CD14-positive monocyte (primary cell): Measurements from ENCODE around the gene BCKDHB. TPM values are rescaled to one million over a fixed set of nuclear protein-coding genes. Genes with fewer than 3 reads are reported as not detected.

Source experiments
- DNase-seq, 3 donors: peaks; one replicate each; pipeline ENCODE4 v3.0.0-alpha.2; 2011 to 2022
- H2AFZ ChIP-seq: 2 replicates; pipeline ENCODE4 v1.6.0; 2012; ENCODE audit warnings: mild to moderate bottlenecking, low read depth, low read length, inconsistent platforms; ENCODE audit not compliant: insufficient read depth, poor library complexity, severe bottlenecking
- H3K27ac ChIP-seq, 2 donors: 1 replicate in 1 of 2; 2 replicates in 1 of 2; pipeline ENCODE4 v1.5.1; 2012 to 2013; ENCODE audit warnings: low read length in 2 of 2, control low read depth in 1 of 2, inconsistent platforms in 1 of 2, low read depth in 1 of 2, mild to moderate bottlenecking in 1 of 2
- H3K27me3 ChIP-seq, 2 donors: one replicate each; pipeline versions ENCODE4 v1.6.0 to v1.6.1; 2011 to 2013; ENCODE audit warnings: low read length in 2 of 2; ENCODE audit not compliant: control insufficient read depth in 2 of 2, insufficient read depth in 2 of 2
- H3K36me3 ChIP-seq, 2 donors: replicated peaks in 1 of 2; 1 replicate in 1 of 2; 2 replicates in 1 of 2; pipeline versions ENCODE4 v1.5.1 to v1.6.1; 2012 to 2013; ENCODE audit warnings: low read length in 2 of 2, control low read depth in 1 of 2, inconsistent platforms in 1 of 2, mild to moderate bottlenecking in 1 of 2; ENCODE audit not compliant: insufficient read depth in 2 of 2, control insufficient read depth in 1 of 2
- H3K4me1 ChIP-seq, 2 donors: 1 replicate in 1 of 2; 2 replicates in 1 of 2; pipeline versions ENCODE4 v1.5.1 to v1.6.1; 2012 to 2013; ENCODE audit warnings: low read length in 2 of 2, control low read depth in 1 of 2, inconsistent platforms in 1 of 2, mild to moderate bottlenecking in 1 of 2, moderate library complexity in 1 of 2; ENCODE audit not compliant: insufficient read depth in 2 of 2, control insufficient read depth in 1 of 2
- H3K4me2 ChIP-seq: replicated peaks from 2 replicates; pipeline ENCODE3; 2012; ENCODE audit warnings: low read length, moderate library complexity, mild to moderate bottlenecking; ENCODE audit not compliant: poor library complexity, severe bottlenecking; ENCODE audit errors: extremely low read depth
- H3K4me3 ChIP-seq, 3 experiments: fragments of 200-600 bp in 1 of 3; sonication (generic) in 1 of 3; replicated peaks in 1 of 3; 1 replicate in 2 of 3; 2 replicates in 1 of 3; pipeline ENCODE4 v1.5.1; 2011 to 2013; ENCODE audit warnings: low read length in 3 of 3, mild to moderate bottlenecking in 3 of 3, control low read depth in 2 of 3, low read depth in 2 of 3, inconsistent platforms in 1 of 3, moderate library complexity in 1 of 3
- H3K79me2 ChIP-seq: 2 replicates; pipeline ENCODE4 v1.6.0; 2012; ENCODE audit warnings: mild to moderate bottlenecking, control low read depth, inconsistent platforms, low read length, moderate library complexity; ENCODE audit not compliant: insufficient read depth
- H3K9ac ChIP-seq: 2 replicates; pipeline ENCODE4 v1.6.0; 2017; ENCODE audit warnings: low read length, mild to moderate bottlenecking; ENCODE audit not compliant: insufficient read depth, poor library complexity, severe bottlenecking
- H3K9me3 ChIP-seq, 2 donors: replicated peaks in 1 of 2; 1 replicate in 1 of 2; 2 replicates in 1 of 2; pipeline versions ENCODE4 v1.5.1 to v1.6.1; 2012 to 2013; ENCODE audit warnings: low read length in 2 of 2, control low read depth in 1 of 2; ENCODE audit not compliant: control insufficient read depth in 1 of 2, insufficient read depth in 1 of 2
- H4K20me1 ChIP-seq: 2 replicates; pipeline ENCODE4 v1.6.0; 2012; ENCODE audit warnings: mild to moderate bottlenecking, low read length, control low read depth, moderate library complexity; ENCODE audit not compliant: insufficient read depth
- H3K27ac Mint-ChIP-seq, 7 donors: one replicate each; pipeline ENCODE4 v1.8.0; 2020; ENCODE audit warnings: mild to moderate bottlenecking in 7 of 7, mixed read lengths in 7 of 7, moderate library complexity in 6 of 7, inconsistent platforms in 2 of 7
- H3K27me3 Mint-ChIP-seq, 3 donors: one replicate each; pipeline ENCODE4 v1.8.0; 2021 to 2022; ENCODE audit warnings: low read depth in 3 of 3, mild to moderate bottlenecking in 3 of 3, mixed read lengths in 3 of 3, moderate library complexity in 3 of 3, inconsistent platforms in 1 of 3
- H3K36me3 Mint-ChIP-seq, 2 donors: one replicate each; pipeline ENCODE4 v1.8.0; 2020; ENCODE audit warnings: mixed read lengths in 2 of 2, inconsistent platforms in 1 of 2, mild to moderate bottlenecking in 1 of 2
- H3K4me1 Mint-ChIP-seq: one replicate; pipeline ENCODE4 v1.8.0; 2020; ENCODE audit warnings: mild to moderate bottlenecking, mixed read lengths
- H3K4me3 Mint-ChIP-seq, 2 donors: one replicate each; pipeline ENCODE4 v1.8.0; 2020; ENCODE audit warnings: mild to moderate bottlenecking in 2 of 2, mixed read lengths in 2 of 2, moderate library complexity in 1 of 2
- H3K9me3 Mint-ChIP-seq, 7 donors: one replicate each; pipeline ENCODE4 v1.8.0; 2020 to 2022; ENCODE audit warnings: mixed read lengths in 7 of 7, mild to moderate bottlenecking in 6 of 7, moderate library complexity in 6 of 7, inconsistent platforms in 2 of 7
- CTCF ChIP-seq: fragments of 200-600 bp; IDR thresholded peaks from one replicate; pipeline ENCODE4 v1.8.0; 2022; ENCODE audit warnings: antibody characterized with exemption, mild to moderate bottlenecking
- WGBS: methylation state at CpG from one replicate; pipeline ENCODE4 v1.1.5; 2013; ENCODE audit warnings: missing lambda C conversion rate; ENCODE audit not compliant: insufficient coverage; 5-methylcytosine and 5-hydroxymethylcytosine counted together
- intact Hi-C, 2 donors: fragments of 100-400 bp; cut with micrococcal nuclease; formaldehyde crosslinking; loops; one replicate each; pipeline versions ENCODE4 v1.15.0 to v1.15.1; 2023
- polyA plus RNA-seq, 3 donors: library from polyadenylated mRNA; depleted of rRNA in 1 of 3; unstranded in 2 of 3; stranded (reverse) in 1 of 3; fragments of 300-500 nt in 2 of 3; fragments of >200 nt in 1 of 3; fragmentation: Illumina TruSeq in 2 of 3; gene quantifications; 1 replicate in 2 of 3; 2 replicates in 1 of 3; pipeline ENCODE4 v1.2.3, GENCODE V29; 2012 to 2021

The BCKDHB gene
- polyA plus RNA-seq, 3 donors: 1.8 to 4.6 (median 4.0) TPM

- H2AFZ ChIP-seq: no peak overlapping the region
- no peak for TF ChIP-seq CTCF
- no peaks in the 10 kb centered on the region for H3K9me3 ChIP-seq
- Mint-ChIP-seq H3K4me3 (no peak overlapping the region), H3K27me3 (no peaks in the 10 kb centered on the region), H3K36me3 (peaks cover 5 to 7% of the 10 kb centered on the region in 2 donors), H3K9me3 (peaks cover 0 to 5% (median 0%) of the 10 kb centered on the region in 7 donors), H3K27ac (no peak overlapping the region), H3K4me1 (no peaks in the 10 kb centered on the region)
- H3K27ac ChIP-seq: no peak overlapping the region
- H4K20me1 ChIP-seq: no peaks in the 10 kb centered on the region
- DNase-seq: no peak
- WGBS: 100% methylated on average over 1 of the region's 2 CpGs
- H3K9ac ChIP-seq: no peak overlapping the region
- H3K4me2 ChIP-seq: no peak overlapping the region
- H3K4me3 ChIP-seq: no peak overlapping the region
- no peaks in the 10 kb centered on the region for H3K27me3 ChIP-seq
- no peaks in the 10 kb centered on the region for H3K36me3 ChIP-seq
- intact Hi-C loops: no loop called here
- H3K79me2 ChIP-seq: no peaks in the 10 kb centered on the region
- H3K4me1 ChIP-seq: no peaks in the 10 kb centered on the region
Measured at GRCh38 chr6:80151635-80152034, 45.2 kb downstream of the BCKDHB start.

- no peak for TF ChIP-seq CTCF
- Histone ChIP-seq H3K9me3 (no peaks in the 10 kb centered on the region), H4K20me1 (no peaks in the 10 kb centered on the region), H3K27ac (no peak overlapping the region), H3K36me3 (no peaks in the 10 kb centered on the region), H3K4me3 (no peak overlapping the region), H3K27me3 (no peaks in the 10 kb centered on the region), H3K4me1 (no peaks in the 10 kb centered on the region), H3K4me2 (no peak overlapping the region), H3K79me2 (no peaks in the 10 kb centered on the region), H3K9ac (no peak overlapping the region), H2AFZ (no peak overlapping the region)
- H3K36me3 Mint-ChIP-seq: no peaks in the 10 kb centered on the region
- DNase-seq: no peak
- H3K4me3 Mint-ChIP-seq: no peak overlapping the region
- intact Hi-C loops: no loop called here
- no peaks in the 10 kb centered on the region for H3K27me3 Mint-ChIP-seq
- peaks cover 0 to 5% (median 0%) of the 10 kb centered on the region in 7 donors for H3K9me3 Mint-ChIP-seq
- H3K27ac Mint-ChIP-seq: no peak overlapping the region
- no CpG with 5 or more reads among the region's 2 CpGs for WGBS
- H3K4me1 Mint-ChIP-seq: no peaks in the 10 kb centered on the region
Measured at GRCh38 chr6:80154160-80154559, 47.7 kb downstream of the BCKDHB start.
